ENCODE measurements around the gene TFAP2A.

The TFAP2A gene

DNA sequence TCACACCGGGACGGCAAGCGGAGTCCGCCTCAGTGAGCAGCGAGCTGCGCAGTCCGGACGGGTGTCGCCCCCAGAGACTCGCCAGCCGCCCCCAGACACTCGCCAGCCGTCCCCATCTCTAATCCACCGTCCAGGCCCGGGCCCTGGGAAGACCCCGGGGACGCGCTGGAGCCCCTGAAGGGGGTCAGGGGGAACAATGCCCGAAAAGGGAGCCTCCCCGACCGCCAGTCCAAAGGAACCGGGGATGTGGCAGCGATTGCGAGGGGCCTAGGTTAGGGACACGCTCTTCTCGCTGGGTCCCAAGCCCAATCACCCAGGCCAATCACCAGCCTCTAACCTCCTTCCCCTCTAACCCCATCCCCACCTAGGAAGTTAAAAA lies 33.1 kb downstream of the TFAP2A start:
- no peak for DNase-seq
- TF ChIP-seq, protein P1, sequence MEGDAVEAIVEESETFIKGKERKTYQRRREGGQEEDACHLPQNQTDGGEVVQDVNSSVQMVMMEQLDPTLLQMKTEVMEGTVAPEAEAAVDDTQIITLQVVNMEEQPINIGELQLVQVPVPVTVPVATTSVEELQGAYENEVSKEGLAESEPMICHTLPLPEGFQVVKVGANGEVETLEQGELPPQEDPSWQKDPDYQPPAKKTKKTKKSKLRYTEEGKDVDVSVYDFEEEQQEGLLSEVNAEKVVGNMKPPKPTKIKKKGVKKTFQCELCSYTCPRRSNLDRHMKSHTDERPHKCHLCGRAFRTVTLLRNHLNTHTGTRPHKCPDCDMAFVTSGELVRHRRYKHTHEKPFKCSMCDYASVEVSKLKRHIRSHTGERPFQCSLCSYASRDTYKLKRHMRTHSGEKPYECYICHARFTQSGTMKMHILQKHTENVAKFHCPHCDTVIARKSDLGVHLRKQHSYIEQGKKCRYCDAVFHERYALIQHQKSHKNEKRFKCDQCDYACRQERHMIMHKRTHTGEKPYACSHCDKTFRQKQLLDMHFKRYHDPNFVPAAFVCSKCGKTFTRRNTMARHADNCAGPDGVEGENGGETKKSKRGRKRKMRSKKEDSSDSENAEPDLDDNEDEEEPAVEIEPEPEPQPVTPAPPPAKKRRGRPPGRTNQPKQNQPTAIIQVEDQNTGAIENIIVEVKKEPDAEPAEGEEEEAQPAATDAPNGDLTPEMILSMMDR (IDR thresholded peaks at IDR 0.05; ENCODE audit: low read depth, low read length) = no peak
- H3K4me1 ChIP-seq = no peaks in the 10 kb centered on the region
- no peaks in the 10 kb centered on the region; the same call in 1 of the 2 replicates for H3K9me3 ChIP-seq
- peaks cover 55% of the 10 kb centered on the region for H3K27me3 ChIP-seq
- no peak overlapping the region for H3K4me3 ChIP-seq (ENCODE audit: low read depth, low read length)
- H3K36me3 ChIP-seq = no peaks in the 10 kb centered on the region

DNA sequence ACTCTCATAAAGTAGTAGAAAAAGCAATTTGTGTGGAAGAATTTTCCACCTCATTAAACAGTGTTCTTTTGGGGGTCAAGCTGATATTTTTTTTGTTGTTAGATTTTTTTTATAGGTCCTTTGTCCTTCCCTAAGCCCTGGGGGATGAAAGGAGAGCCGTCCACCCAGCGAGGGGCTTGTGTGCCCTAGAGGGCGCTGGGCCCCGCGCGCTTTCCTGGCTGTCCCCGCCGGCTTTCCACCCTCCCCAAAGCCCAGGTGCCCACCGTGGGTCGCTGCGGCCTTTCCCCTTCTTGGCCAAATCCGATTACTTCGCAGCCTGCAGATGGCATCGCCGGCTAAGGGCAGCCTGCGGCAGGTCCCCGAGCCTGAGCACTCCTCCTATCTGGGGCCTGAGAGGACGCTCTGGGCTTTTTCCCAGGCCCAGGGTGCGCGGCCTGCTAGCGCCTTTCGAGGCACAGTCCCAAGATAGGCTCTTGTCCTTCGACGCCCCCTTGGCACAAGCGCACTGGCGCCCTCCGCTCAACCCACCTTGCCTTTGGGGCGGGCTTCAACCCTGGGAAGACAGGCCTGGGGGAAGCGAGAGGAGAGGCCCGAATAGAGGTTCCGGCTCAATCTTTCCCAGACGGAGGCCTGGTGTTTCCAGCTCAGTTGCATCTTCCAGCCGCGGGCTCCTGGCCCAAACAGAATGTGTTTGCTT lies 33.6 kb downstream of the TFAP2A start:
- no peaks in the 10 kb centered on the region for H3K4me1 ChIP-seq

DNA sequence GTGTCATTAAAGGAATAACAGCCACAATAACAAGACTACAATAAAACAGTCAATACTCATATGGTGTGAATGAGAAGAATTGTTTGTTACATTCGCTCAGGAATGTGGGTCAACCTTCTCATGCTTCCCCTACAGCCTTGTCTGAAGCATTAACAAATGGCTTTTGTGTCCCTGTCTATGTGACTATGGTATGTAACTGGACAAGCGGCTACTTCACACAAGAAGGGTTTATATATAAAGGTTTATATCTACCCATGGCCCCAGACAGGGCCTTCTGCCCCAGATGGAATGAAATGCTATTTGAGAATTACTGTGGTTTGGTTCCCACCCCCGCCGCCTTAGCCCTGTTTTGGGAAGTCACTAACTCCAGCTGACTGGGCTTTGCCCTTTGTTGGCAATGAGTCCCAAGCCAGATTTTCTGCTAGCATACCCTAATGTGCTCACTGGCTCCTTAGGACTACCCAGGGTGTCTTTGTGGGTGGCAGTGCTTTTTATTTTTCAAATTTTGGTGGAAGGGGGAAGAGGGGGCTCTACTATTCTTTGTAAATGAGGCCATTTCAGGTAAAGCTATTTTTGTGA lies 39.4 kb downstream of the TFAP2A start:
- TF ChIP-seq, protein P1 (IDR thresholded peaks at IDR 0.05; ENCODE audit: low read depth, low read length) = no peak
- DNase-seq = no peak
- H3K36me3 ChIP-seq = no peaks in the 10 kb centered on the region

More for the DNA sequence above, 33.6 kb downstream of the TFAP2A start:
- H3K27me3 ChIP-seq = peaks cover 50% of the 10 kb centered on the region
- no peaks in the 10 kb centered on the region for H3K36me3 ChIP-seq
- no peak overlapping the region for H3K4me3 ChIP-seq (ENCODE audit: low read depth, low read length)
- TF ChIP-seq, protein P1 (IDR thresholded peaks at IDR 0.05; ENCODE audit: low read depth, low read length) = no peak
- DNase-seq = no peak
- no peaks in the 10 kb centered on the region; the same call in 1 of the 2 replicates for H3K9me3 ChIP-seq

DNA sequence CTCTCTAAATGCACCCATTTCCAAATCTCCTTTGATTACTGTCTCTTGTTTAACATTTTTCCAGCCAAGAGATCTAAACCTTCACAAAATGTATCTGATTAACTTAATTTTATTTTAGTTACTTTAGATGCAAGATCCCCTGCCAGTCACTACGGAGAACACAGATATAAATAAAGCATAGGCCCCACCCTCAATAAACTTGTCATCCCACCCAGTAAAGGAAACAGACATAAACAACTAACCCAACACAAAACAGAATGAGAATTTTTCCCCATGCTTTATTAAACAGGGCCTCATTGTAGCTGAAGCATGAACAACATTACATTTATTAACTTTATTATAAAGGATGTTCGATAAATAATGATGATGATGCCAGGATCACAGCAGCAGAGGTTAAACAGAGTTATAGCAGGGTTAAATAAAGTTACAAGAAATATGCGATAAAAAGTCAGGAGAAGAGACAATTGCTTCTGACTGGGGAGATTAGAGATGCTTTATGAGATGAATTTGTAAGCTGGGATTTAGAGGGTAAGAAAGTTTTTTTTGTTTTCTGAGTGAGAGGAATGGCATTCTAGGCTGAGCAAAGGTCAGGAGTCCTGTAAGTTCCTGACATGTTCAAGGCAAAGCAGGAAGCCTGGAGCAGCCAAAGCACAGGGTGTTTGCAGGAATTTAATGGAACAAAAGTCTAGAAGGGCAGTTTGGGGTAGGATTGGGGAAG lies 41.1 kb downstream of the TFAP2A start:
- Histone ChIP-seq H3K27me3 (no peaks in the 10 kb centered on the region), H3K9me3 (no peaks in the 10 kb centered on the region), H3K4me1 (no peaks in the 10 kb centered on the region), H3K4me3 (ENCODE audit: low read depth, low read length) (no peak overlapping the region), H3K36me3 (no peaks in the 10 kb centered on the region)
- no peak for DNase-seq
- TF ChIP-seq, protein P1 (IDR thresholded peaks at IDR 0.05; ENCODE audit: low read depth, low read length) = no peak

More for the DNA sequence above, 39.4 kb downstream of the TFAP2A start:
- no peak overlapping the region for H3K4me3 ChIP-seq (ENCODE audit: low read depth, low read length)
- H3K27me3 ChIP-seq = no peaks in the 10 kb centered on the region
- H3K4me1 ChIP-seq = no peaks in the 10 kb centered on the region
- no peaks in the 10 kb centered on the region for H3K9me3 ChIP-seq

DNA sequence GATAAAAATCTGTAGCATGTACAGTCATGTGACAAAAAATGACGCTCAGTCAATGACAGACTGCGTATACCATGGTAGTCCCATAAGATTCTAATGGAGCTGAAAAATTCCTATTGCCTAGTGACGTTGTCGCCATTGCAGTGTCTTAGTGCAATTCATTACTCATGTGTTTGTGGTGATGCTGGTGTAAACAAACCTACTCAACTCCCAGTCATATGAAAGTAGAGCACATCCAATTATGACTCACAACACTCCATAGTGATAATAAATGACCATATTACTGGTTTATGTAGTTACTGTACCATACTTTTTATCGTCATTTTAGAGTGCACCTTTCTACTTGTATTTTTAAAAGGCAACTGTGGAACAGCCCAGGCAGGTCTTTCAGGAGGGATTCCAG lies 45.0 kb downstream of the TFAP2A start:
- no peak overlapping the region for H3K4me3 ChIP-seq (ENCODE audit: low read depth, low read length)
- no peaks in the 10 kb centered on the region for H3K9me3 ChIP-seq
- H3K36me3 ChIP-seq = no peaks in the 10 kb centered on the region
- DNase-seq = no peak
- no peaks in the 10 kb centered on the region for H3K27me3 ChIP-seq
- H3K4me1 ChIP-seq = no peaks in the 10 kb centered on the region
- TF ChIP-seq, protein P1 (IDR thresholded peaks at IDR 0.05; ENCODE audit: low read depth, low read length) = no peak

DNA sequence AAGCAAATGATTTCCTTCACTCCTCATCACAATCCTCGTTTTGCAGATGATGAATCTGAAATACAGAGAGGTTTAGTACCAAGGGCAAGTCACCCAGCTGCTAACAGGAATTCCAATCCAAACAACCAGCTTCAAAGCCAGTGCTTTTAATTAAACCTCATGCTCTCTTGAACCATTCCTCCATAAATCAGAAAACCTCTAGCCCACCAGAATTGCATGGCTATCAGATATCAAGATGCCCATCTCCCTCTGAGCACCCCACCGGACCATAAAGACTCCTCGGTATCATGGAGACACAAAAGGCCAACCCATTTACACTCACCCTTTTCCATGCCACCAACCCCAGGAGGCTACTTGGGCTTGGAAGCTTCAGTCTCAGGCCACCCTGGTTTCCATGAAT lies 46.0 kb downstream of the TFAP2A start:
- no peak for DNase-seq
- no peaks in the 10 kb centered on the region for H3K9me3 ChIP-seq
- no peaks in the 10 kb centered on the region for H3K36me3 ChIP-seq
- no peaks in the 10 kb centered on the region for H3K27me3 ChIP-seq
- H3K4me1 ChIP-seq = no peaks in the 10 kb centered on the region
- no peak overlapping the region for H3K4me3 ChIP-seq (ENCODE audit: low read depth, low read length)
- TF ChIP-seq, protein P1 (IDR thresholded peaks at IDR 0.05; ENCODE audit: low read depth, low read length) = no peak
